Loucy (cell line): ENCODE measurements around the gene AKAP1.

Source experiments
- EZH2phosphoT487 ChIP-seq: fragments of 200-600 bp; IDR thresholded peaks from 2 replicates; pipeline ENCODE4 v1.6.1; 2018; ENCODE audit warnings: antibody characterized with exemption, mild to moderate bottlenecking, moderate library complexity, borderline replicate concordance
- TF ChIP-seq, protein P1 (sequence below): fragments of 200-600 bp; sonication (generic); conservative IDR thresholded peaks from 2 replicates; pipeline ENCODE4 v1.5.1; 2014; ENCODE audit warnings: mild to moderate bottlenecking, antibody characterized with exemption, low read length

GRCh38 chr17:57143919-57144318 is 58.9 kb downstream of the AKAP1 start:
- TF ChIP-seq, protein P1, sequence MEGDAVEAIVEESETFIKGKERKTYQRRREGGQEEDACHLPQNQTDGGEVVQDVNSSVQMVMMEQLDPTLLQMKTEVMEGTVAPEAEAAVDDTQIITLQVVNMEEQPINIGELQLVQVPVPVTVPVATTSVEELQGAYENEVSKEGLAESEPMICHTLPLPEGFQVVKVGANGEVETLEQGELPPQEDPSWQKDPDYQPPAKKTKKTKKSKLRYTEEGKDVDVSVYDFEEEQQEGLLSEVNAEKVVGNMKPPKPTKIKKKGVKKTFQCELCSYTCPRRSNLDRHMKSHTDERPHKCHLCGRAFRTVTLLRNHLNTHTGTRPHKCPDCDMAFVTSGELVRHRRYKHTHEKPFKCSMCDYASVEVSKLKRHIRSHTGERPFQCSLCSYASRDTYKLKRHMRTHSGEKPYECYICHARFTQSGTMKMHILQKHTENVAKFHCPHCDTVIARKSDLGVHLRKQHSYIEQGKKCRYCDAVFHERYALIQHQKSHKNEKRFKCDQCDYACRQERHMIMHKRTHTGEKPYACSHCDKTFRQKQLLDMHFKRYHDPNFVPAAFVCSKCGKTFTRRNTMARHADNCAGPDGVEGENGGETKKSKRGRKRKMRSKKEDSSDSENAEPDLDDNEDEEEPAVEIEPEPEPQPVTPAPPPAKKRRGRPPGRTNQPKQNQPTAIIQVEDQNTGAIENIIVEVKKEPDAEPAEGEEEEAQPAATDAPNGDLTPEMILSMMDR: no peak
- TF ChIP-seq EZH2phosphoT487: no peak
